Measurements from ENCODE around the gene ADGRG4. TPM values are rescaled to one million over a fixed set of nuclear protein-coding genes. Genes with fewer than 3 reads are reported as not detected.
"Not testable (repeated sequence)": the region's sequence is repeated elsewhere in the genome, so short reads cannot be mapped to it uniquely, and the experiment has no call there.

ADGRG4 gene
- total and polyA plus RNA-seq, 9 donors = under 0.01 to 0.44 (median 0.02) TPM; not detected in 1

- Histone ChIP-seq H3K9me3 (replicated peaks; ENCODE audit: control insufficient read depth, low read depth, low read length) (peaks cover 2% of the 10 kb centered on the region), H3K36me3 (ENCODE audit: control insufficient read depth, insufficient read depth, low read length) (no peaks in the 10 kb centered on the region), H3K27me3 (ENCODE audit: control insufficient read depth, insufficient read depth, low read length) (peaks cover 2% of the 10 kb centered on the region), H3K4me3 (ENCODE audit: low read length) (no peak overlapping the region), H3K4me1 (ENCODE audit: control insufficient read depth, insufficient read depth, low read length) (no peaks in the 10 kb centered on the region), H3K27ac (ENCODE audit: low read length) (no peak overlapping the region)
- DNase-seq = no peak
- no CpG with 5 or more reads among the region's 2 CpGs for WGBS (ENCODE audit: insufficient coverage)
Observed at GRCh38 chrX:136423724-136424123, 123.0 kb downstream of the ADGRG4 start.

- no peak overlapping the region for H3K4me3 ChIP-seq (ENCODE audit: low read length)
- H3K27me3 ChIP-seq (ENCODE audit: control insufficient read depth, insufficient read depth, low read length) = peaks cover 4% of the 10 kb centered on the region
- peaks cover 2% of the 10 kb centered on the region for H3K9me3 ChIP-seq (replicated peaks; ENCODE audit: control insufficient read depth, low read depth, low read length)
- 77% methylated on average over 2 of the region's 2 CpGs for WGBS (ENCODE audit: insufficient coverage)
- DNase-seq = no peak
- no peak overlapping the region for H3K27ac ChIP-seq (ENCODE audit: low read length)
- no peaks in the 10 kb centered on the region for H3K4me1 ChIP-seq (ENCODE audit: control insufficient read depth, insufficient read depth, low read length)
- no peaks in the 10 kb centered on the region for H3K36me3 ChIP-seq (ENCODE audit: control insufficient read depth, insufficient read depth, low read length)
Observed at GRCh38 chrX:136425996-136426395, 125.2 kb downstream of the ADGRG4 start.

GRCh38 chrX:136431625-136432024 is 130.9 kb downstream of the ADGRG4 start:
- WGBS (ENCODE audit: insufficient coverage) = no CpG with 5 or more reads among the region's 1 CpG
- Histone ChIP-seq H3K27me3 (ENCODE audit: control insufficient read depth, insufficient read depth, low read length) (peaks cover 5% of the 10 kb centered on the region), H3K36me3 (ENCODE audit: control insufficient read depth, insufficient read depth, low read length) (no peaks in the 10 kb centered on the region), H3K4me3 (ENCODE audit: low read length) (no peak overlapping the region), H3K27ac (ENCODE audit: low read length) (no peak overlapping the region), H3K4me1 (ENCODE audit: control insufficient read depth, insufficient read depth, low read length) (no peaks in the 10 kb centered on the region), H3K9me3 (replicated peaks; ENCODE audit: control insufficient read depth, low read depth, low read length) (no peaks in the 10 kb centered on the region)
- no peak for DNase-seq

- Histone ChIP-seq H3K27me3 (ENCODE audit: control insufficient read depth, insufficient read depth, low read length) (peaks cover 2% of the 10 kb centered on the region), H3K4me1 (ENCODE audit: control insufficient read depth, insufficient read depth, low read length) (no peaks in the 10 kb centered on the region), H3K27ac (ENCODE audit: low read length) (no peak overlapping the region), H3K36me3 (ENCODE audit: control insufficient read depth, insufficient read depth, low read length) (no peaks in the 10 kb centered on the region), H3K9me3 (replicated peaks; ENCODE audit: control insufficient read depth, low read depth, low read length) (no peaks in the 10 kb centered on the region), H3K4me3 (ENCODE audit: low read length) (no peak overlapping the region)
- WGBS (ENCODE audit: insufficient coverage) = no CpG with 5 or more reads among the region's 2 CpGs
- no peak for DNase-seq
Observed at GRCh38 chrX:136437774-136438173, 137.0 kb downstream of the ADGRG4 start.

GRCh38 chrX:136438192-136438591 is 137.4 kb downstream of the ADGRG4 start:
- no peaks in the 10 kb centered on the region for H3K9me3 ChIP-seq (replicated peaks; ENCODE audit: control insufficient read depth, low read depth, low read length)
- H3K36me3 ChIP-seq (ENCODE audit: control insufficient read depth, insufficient read depth, low read length) = no peaks in the 10 kb centered on the region
- H3K27me3 ChIP-seq (ENCODE audit: control insufficient read depth, insufficient read depth, low read length) = peaks cover 2% of the 10 kb centered on the region
- no peak for DNase-seq
- no peaks in the 10 kb centered on the region for H3K4me1 ChIP-seq (ENCODE audit: control insufficient read depth, insufficient read depth, low read length)
- no peak overlapping the region for H3K4me3 ChIP-seq (ENCODE audit: low read length)
- no peak overlapping the region for H3K27ac ChIP-seq (ENCODE audit: low read length)
- no CpG with 5 or more reads among the region's 3 CpGs for WGBS (ENCODE audit: insufficient coverage)

GRCh38 chrX:136445674-136446073 is 144.9 kb downstream of the ADGRG4 start:
- not testable (repeated sequence) for H3K4me3 ChIP-seq (ENCODE audit: low read length); H3K36me3 ChIP-seq (ENCODE audit: control insufficient read depth, insufficient read depth, low read length); H3K9me3 ChIP-seq (replicated peaks; ENCODE audit: control insufficient read depth, low read depth, low read length); H3K27ac ChIP-seq (ENCODE audit: low read length); H3K4me1 ChIP-seq (ENCODE audit: control insufficient read depth, insufficient read depth, low read length); DNase-seq; H3K27me3 ChIP-seq (ENCODE audit: control insufficient read depth, insufficient read depth, low read length)
- WGBS (ENCODE audit: insufficient coverage) = 73% methylated on average over 2 of the region's 18 CpGs

- no peak overlapping the region for H3K4me3 ChIP-seq (ENCODE audit: low read length)
- WGBS (ENCODE audit: insufficient coverage) = no CpG with 5 or more reads among the region's 6 CpGs
- no peaks in the 10 kb centered on the region for H3K27me3 ChIP-seq (ENCODE audit: control insufficient read depth, insufficient read depth, low read length)
- no peaks in the 10 kb centered on the region for H3K9me3 ChIP-seq (replicated peaks; ENCODE audit: control insufficient read depth, low read depth, low read length)
- no peaks in the 10 kb centered on the region for H3K4me1 ChIP-seq (ENCODE audit: control insufficient read depth, insufficient read depth, low read length)
- H3K36me3 ChIP-seq (ENCODE audit: control insufficient read depth, insufficient read depth, low read length) = no peaks in the 10 kb centered on the region
- DNase-seq = no peak
- no peak overlapping the region for H3K27ac ChIP-seq (ENCODE audit: low read length)
Observed at GRCh38 chrX:136446208-136446607, 145.4 kb downstream of the ADGRG4 start.

- no peaks in the 10 kb centered on the region for H3K27me3 ChIP-seq (ENCODE audit: control insufficient read depth, insufficient read depth, low read length)
- no peak overlapping the region for H3K27ac ChIP-seq (ENCODE audit: low read length)
- no peak overlapping the region for H3K4me3 ChIP-seq (ENCODE audit: low read length)
- no peaks in the 10 kb centered on the region for H3K36me3 ChIP-seq (ENCODE audit: control insufficient read depth, insufficient read depth, low read length)
- no peak for DNase-seq
- H3K9me3 ChIP-seq (replicated peaks; ENCODE audit: control insufficient read depth, low read depth, low read length) = no peaks in the 10 kb centered on the region
- H3K4me1 ChIP-seq (ENCODE audit: control insufficient read depth, insufficient read depth, low read length) = no peaks in the 10 kb centered on the region
- no CpG with 5 or more reads among the region's 2 CpGs for WGBS (ENCODE audit: insufficient coverage)
Observed at GRCh38 chrX:136447308-136447707, 146.5 kb downstream of the ADGRG4 start.

GRCh38 chrX:136447968-136448367 is 147.2 kb downstream of the ADGRG4 start:
- Histone ChIP-seq H3K4me3 (ENCODE audit: low read length) (no peak overlapping the region), H3K4me1 (ENCODE audit: control insufficient read depth, insufficient read depth, low read length) (no peaks in the 10 kb centered on the region), H3K36me3 (ENCODE audit: control insufficient read depth, insufficient read depth, low read length) (no peaks in the 10 kb centered on the region), H3K27ac (ENCODE audit: low read length) (no peak overlapping the region), H3K27me3 (ENCODE audit: control insufficient read depth, insufficient read depth, low read length) (no peaks in the 10 kb centered on the region), H3K9me3 (replicated peaks; ENCODE audit: control insufficient read depth, low read depth, low read length) (no peaks in the 10 kb centered on the region)
- DNase-seq = no peak

- H3K27ac ChIP-seq (ENCODE audit: low read length) = no peak overlapping the region
- 87% methylated on average over 4 of the region's 8 CpGs for WGBS (ENCODE audit: insufficient coverage)
- no peak for DNase-seq
Observed at GRCh38 chrX:136450050-136450830, 149.5 kb downstream of the ADGRG4 start.

GRCh38 chrX:136452614-136453013 is 151.9 kb downstream of the ADGRG4 start:
- no peaks in the 10 kb centered on the region for H3K9me3 ChIP-seq (replicated peaks; ENCODE audit: control insufficient read depth, low read depth, low read length)
- no peak overlapping the region for H3K27ac ChIP-seq (ENCODE audit: low read length)
- WGBS (ENCODE audit: insufficient coverage) = no CpG with 5 or more reads among the region's 5 CpGs
- H3K36me3 ChIP-seq (ENCODE audit: control insufficient read depth, insufficient read depth, low read length) = no peaks in the 10 kb centered on the region
- H3K27me3 ChIP-seq (ENCODE audit: control insufficient read depth, insufficient read depth, low read length) = no peaks in the 10 kb centered on the region
- no peak overlapping the region for H3K4me3 ChIP-seq (ENCODE audit: low read length)
- DNase-seq = no peak
- no peaks in the 10 kb centered on the region for H3K4me1 ChIP-seq (ENCODE audit: control insufficient read depth, insufficient read depth, low read length)

More at GRCh38 chrX:136450050-136450830, 149.5 kb downstream of the ADGRG4 start:
- Histone ChIP-seq H3K27me3 (ENCODE audit: control insufficient read depth, insufficient read depth, low read length) (no peaks in the 10 kb centered on the region), H3K36me3 (ENCODE audit: control insufficient read depth, insufficient read depth, low read length) (no peaks in the 10 kb centered on the region), H3K4me3 (ENCODE audit: low read length) (no peak overlapping the region), H3K4me1 (ENCODE audit: control insufficient read depth, insufficient read depth, low read length) (no peaks in the 10 kb centered on the region), H3K9me3 (replicated peaks; ENCODE audit: control insufficient read depth, low read depth, low read length) (no peaks in the 10 kb centered on the region)

Data from muscle of leg (tissue), 11 donors.